ENCODE results near the gene STAB2. TPM values are rescaled to one million over a fixed set of nuclear protein-coding genes. Genes with fewer than 3 reads are reported as not detected.

Gene STAB2
- total RNA-seq, 1 experiment from 2014 or later = not detected

- H3K79me2 ChIP-seq (ENCODE audit: insufficient read depth, low read length) = no peaks in the 10 kb centered on the region
- DNase-seq (ENCODE audit: low read depth, low spot score) = no peak
- H3K27ac ChIP-seq (ENCODE audit: low read depth, low read length) = no peak overlapping the region
- peaks cover 0 to 10% of the 10 kb centered on the region in 2 experiments; a peak in 1 of 4 replicates for H3K4me1 ChIP-seq (ENCODE audit: control insufficient read depth in 1 of 2, insufficient read depth in 2 of 2, low read length in 2 of 2)
- POLR2A ChIA-PET = no interaction called here
- H4K20me1 ChIP-seq (ENCODE audit: insufficient read depth) = no peaks in the 10 kb centered on the region
- H3K9ac ChIP-seq (ENCODE audit: low read length) = no peak overlapping the region
- no peak overlapping the region for H2AFZ ChIP-seq (ENCODE audit: low read depth, low read length, poor library complexity, severe bottlenecking)
- ATAC-seq = no peak
- H3K9me3 ChIP-seq (ENCODE audit: control insufficient read depth in 1 of 2, insufficient read depth in 1 of 2, low read depth in 1 of 2, low read length in 2 of 2) = no peaks in the 10 kb centered on the region
- no peaks in the 10 kb centered on the region for H3K27me3 ChIP-seq (ENCODE audit: insufficient read depth, low read length)
- intact Hi-C loops (cut with micrococcal nuclease) = no loop called here
- BruUV-seq (replicated peaks) = no TSS peak
- no peaks in the 10 kb centered on the region for H3K9me2 ChIP-seq (ENCODE audit: insufficient read depth)
- no peak overlapping the region for H3K4me3 ChIP-seq (replicated peaks in 1 of 2; ENCODE audit: low read depth in 1 of 2, low read length in 2 of 2)
- H3K36me3 ChIP-seq (ENCODE audit: control insufficient read depth in 1 of 2, insufficient read depth in 2 of 2, low read length in 2 of 2) = no peaks in the 10 kb centered on the region
- no peak overlapping the region for H3K4me2 ChIP-seq (ENCODE audit: low read length)
- RAD21 ChIA-PET (ENCODE audit: low non-redundant PET in 1 of 2, low total read pairs in 2 of 2, uncharacterized antibody in 2 of 2, unreplicated experiment in 2 of 2) = no interaction called here
- TF ChIP-seq POLR2A (IDR thresholded peaks at IDR 0.05; ENCODE audit: borderline replicate concordance, extremely low read depth, insufficient read depth, insufficient read length) (no peak), EZH2 (IDR thresholded peaks at IDR 0.05) (no peak), CEBPB (IDR thresholded peaks at IDR 0.05; ENCODE audit: low read depth) (no peak), ZFX (IDR thresholded peaks at IDR 0.05) (no peak), EZH2phosphoT487 (IDR thresholded peaks at IDR 0.05; ENCODE audit: borderline replicate concordance) (no peak), ATF3 (IDR thresholded peaks at IDR 0.05) (no peak), SRF (IDR thresholded peaks at IDR 0.05; ENCODE audit: low read depth) (no peak), FOSL1 (IDR thresholded peaks at IDR 0.05; ENCODE audit: low read depth) (no peak), SIN3A (IDR thresholded peaks at IDR 0.05; ENCODE audit: low read depth) (no peak), ZNF274 (IDR thresholded peaks at IDR 0.05; ENCODE audit: low read depth, low read length) (no peak), REST (IDR thresholded peaks at IDR 0.05; ENCODE audit: low read depth) (no peak), POLR2AphosphoS5 (IDR thresholded peaks at IDR 0.05; ENCODE audit: low read depth, low read length) (no peak), YY1 (IDR thresholded peaks at IDR 0.05; ENCODE audit: extremely low read depth, insufficient replicate concordance, low read depth, low read length) (no peak), CBX3 (IDR thresholded peaks at IDR 0.05; ENCODE audit: low read depth) (no peak), JUND (IDR thresholded peaks at IDR 0.05) (no peak), MAX (IDR thresholded peaks at IDR 0.05) (no peak), EGR1 (IDR thresholded peaks at IDR 0.05; ENCODE audit: low read depth) (no peak), SP1 (IDR thresholded peaks at IDR 0.05; ENCODE audit: low read depth) (no peak)
- CTCF ChIA-PET = interaction anchor here (0.8 kb wide), 1 partner anchor 44 kb away, joined by 3 read pairs; no protein-coding TSS in a partner anchor
Measured at GRCh38 chr12:103676893-103677292, 89.8 kb downstream of the STAB2 start.
